NT2/D1 (cell line): Measurements from ENCODE around the gene SLC47A1.

ENCODE experiments used
- SUZ12 ChIP-seq: IDR thresholded peaks from 2 replicates; pipeline ENCODE4 v1.6.1; 2011; ENCODE audit not compliant: insufficient read length, insufficient read depth; ENCODE audit errors: extremely low read depth
- YY1 ChIP-seq: IDR thresholded peaks from 2 replicates; pipeline ENCODE4 v1.6.1; 2011; ENCODE audit not compliant: insufficient read length, insufficient read depth
- ZNF274 ChIP-seq: IDR thresholded peaks from 2 replicates; pipeline ENCODE4 v1.6.1; 2011; ENCODE audit warnings: mild to moderate bottlenecking, low read depth, low read length

GRCh38 chr17:19565817-19566575 is 32.3 kb downstream of the SLC47A1 start:
- no peak for TF ChIP-seq YY1
- TF ChIP-seq ZNF274, result no peak
- no peak for TF ChIP-seq SUZ12
